GM12891 (cell line): Measurements from ENCODE around the gene FXR2. TPM values are rescaled to one million over a fixed set of nuclear protein-coding genes. Genes with fewer than 3 reads are reported as not detected.

ENCODE experiments used
- DNase-seq: peaks from one replicate; pipeline ENCODE4 v3.0.0; 2011; ENCODE audit warnings: low spot score; ENCODE audit not compliant: insufficient read length
- FAIRE-seq: peaks from 2 replicates; lab custom pipeline; 2011; peaks lifted over from hg19 to GRCh38; lab: Jason Lieb, UNC
- PAX5 ChIP-seq: IDR thresholded peaks from 2 replicates; pipeline ENCODE4 v1.6.1; 2011; ENCODE audit warnings: low read length, moderate library complexity, mild to moderate bottlenecking; ENCODE audit not compliant: insufficient read depth, severe bottlenecking
- POLR2A ChIP-seq: IDR thresholded peaks from 2 replicates; pipeline ENCODE4 v1.6.1; 2011; ENCODE audit warnings: low read depth, low read length, control low read depth
- POLR2AphosphoS5 ChIP-seq: IDR thresholded peaks from 2 replicates; pipeline ENCODE4 v1.6.1; 2011; ENCODE audit warnings: low read depth, low read length, control low read depth
- POU2F2 ChIP-seq: IDR thresholded peaks from 2 replicates; pipeline ENCODE4 v1.6.1; 2011; ENCODE audit warnings: low read depth, mild to moderate bottlenecking, control low read depth, low read length, moderate library complexity
- SPI1 ChIP-seq: IDR thresholded peaks from 2 replicates; pipeline ENCODE4 v1.6.1; 2011; ENCODE audit warnings: low read depth, low read length, control low read depth
- TAF1 ChIP-seq: IDR thresholded peaks from 2 replicates; pipeline ENCODE4 v1.6.1; 2011; ENCODE audit warnings: low read depth, low read length, control low read depth
- polyA plus RNA-seq: library from polyadenylated mRNA; unstranded; fragments of >200 nt; gene quantifications from one replicate; pipeline ENCODE4 v1.2.1, GENCODE V29; 2012; ENCODE audit warnings: low read depth, missing spikeins, inconsistent platforms; ENCODE audit not compliant: missing spikeins

Gene FXR2
- polyA plus RNA-seq: 16.0 TPM

DNA sequence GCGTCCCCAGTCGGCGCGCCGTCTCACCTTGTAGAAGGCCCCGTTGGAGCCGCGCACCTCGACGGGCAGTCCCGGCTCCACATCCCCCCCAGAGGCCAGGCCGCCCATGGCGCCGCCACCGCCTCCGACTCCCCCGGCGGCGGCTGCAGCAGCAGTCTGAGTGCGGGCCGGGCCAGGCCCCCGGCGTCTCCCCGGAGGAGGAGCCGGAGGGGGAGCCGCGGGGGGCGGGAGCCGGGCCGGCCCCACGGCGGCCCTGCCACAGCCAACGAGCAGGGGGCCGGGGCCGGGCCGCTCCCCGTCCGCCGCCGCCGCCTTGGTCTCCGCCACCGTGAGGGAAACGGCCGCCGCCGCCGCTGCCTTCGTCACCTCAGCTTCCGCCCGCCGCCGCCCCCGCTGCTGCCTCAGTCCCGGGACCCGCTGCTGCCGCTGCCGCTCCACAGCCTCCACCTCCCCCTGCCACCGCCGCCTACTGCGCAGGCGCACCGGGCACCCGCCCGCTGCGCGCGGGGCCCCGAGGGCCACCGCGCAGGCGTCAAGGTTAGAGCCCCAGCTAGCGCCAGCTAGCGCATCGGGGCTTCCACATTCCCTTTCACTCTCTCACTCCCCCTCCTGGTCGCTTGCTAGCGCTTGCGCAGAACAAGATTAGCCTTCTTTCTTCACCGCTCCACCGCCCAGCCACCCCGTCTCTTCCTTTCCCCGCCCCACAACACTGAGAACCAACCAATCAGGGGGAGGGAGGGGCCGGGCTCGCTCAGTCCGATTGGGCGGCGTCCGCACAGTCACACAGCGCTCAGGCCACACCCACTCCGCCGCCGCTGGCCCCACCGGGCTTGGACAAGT lies at the start of gene FXR2:
FXR2 (minus strand) TSS at position 473 of the 840 bp plus-strand sequence; CDS start at position 108, 365 bp downstream.
- FAIRE-seq (peak; percentile 99), DNase-seq (peak; percentile 98)
- TF ChIP-seq PAX5 (no peak), POU2F2 (no peak), TAF1 (peak; percentile 47; the same call in 1 of the 2 replicates), POLR2A (no peak), POLR2AphosphoS5 (no peak), SPI1 (0 out of 2 replicates have a peak, but pooled peaks have one; percentile 22)

DNA sequence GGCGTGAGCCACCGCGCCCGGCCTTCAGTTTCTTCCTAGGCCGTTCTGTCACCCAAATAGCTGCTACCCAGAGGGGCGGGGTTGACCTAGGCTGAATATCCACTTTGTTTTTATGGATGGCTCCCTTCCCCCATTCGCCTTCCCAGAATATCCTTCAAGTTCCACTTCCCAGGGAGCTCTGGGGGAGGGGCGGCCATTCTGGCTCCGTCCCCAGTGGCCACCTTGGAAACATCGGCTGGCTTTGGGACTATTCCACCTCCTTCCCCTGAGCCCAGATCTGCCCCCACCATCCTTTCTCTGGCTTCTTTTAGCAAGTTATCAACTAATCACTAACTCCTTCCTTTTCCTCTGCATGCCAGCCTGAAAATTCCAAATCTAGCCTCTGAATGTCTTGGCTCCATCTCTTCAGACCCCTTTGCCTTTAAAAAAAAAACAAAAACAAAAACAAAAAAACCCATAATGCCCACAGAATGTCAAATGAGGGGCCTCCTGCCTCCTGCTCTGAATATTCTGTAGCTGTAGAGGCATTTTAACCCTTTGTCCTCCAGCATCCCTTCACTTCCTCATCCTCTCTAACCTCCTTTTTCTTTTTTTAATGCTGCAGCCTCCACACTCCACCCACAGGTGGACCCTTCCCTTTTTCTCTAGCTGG lies 42.4 kb upstream of the FXR2 start:
- no peak for TF ChIP-seq POU2F2
- peak; percentile 21; the same call in 1 of the 2 replicates for TF ChIP-seq SPI1
- DNase-seq (no peak), FAIRE-seq (no peak)

DNA sequence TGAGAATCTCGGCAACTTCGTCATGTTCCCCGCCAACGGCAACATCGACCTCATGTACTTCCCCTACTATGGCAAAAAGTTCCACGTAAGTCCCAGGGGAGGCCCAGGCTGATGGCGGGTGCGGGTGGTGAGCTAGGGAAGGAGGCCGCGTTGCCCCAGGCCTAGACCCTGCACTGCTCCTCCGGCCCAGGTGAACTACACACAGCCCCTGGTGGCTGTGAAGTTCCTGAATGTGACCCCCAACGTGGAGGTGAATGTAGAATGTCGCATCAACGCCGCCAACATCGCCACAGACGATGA lies 40.8 kb upstream of the FXR2 start:
- no peak for TF ChIP-seq POU2F2
- DNase-seq: no peak
- no peak for FAIRE-seq

- TF ChIP-seq POLR2AphosphoS5: no peak
- TF ChIP-seq SPI1: no peak
- no peak for TF ChIP-seq TAF1
- TF ChIP-seq POU2F2: no peak
- no peak for TF ChIP-seq PAX5
- no peak for TF ChIP-seq POLR2A
- FAIRE-seq: no peak
- DNase-seq: no peak
Observed at GRCh38 chr17:7654832-7655540, 40.3 kb upstream of the FXR2 start.

DNA sequence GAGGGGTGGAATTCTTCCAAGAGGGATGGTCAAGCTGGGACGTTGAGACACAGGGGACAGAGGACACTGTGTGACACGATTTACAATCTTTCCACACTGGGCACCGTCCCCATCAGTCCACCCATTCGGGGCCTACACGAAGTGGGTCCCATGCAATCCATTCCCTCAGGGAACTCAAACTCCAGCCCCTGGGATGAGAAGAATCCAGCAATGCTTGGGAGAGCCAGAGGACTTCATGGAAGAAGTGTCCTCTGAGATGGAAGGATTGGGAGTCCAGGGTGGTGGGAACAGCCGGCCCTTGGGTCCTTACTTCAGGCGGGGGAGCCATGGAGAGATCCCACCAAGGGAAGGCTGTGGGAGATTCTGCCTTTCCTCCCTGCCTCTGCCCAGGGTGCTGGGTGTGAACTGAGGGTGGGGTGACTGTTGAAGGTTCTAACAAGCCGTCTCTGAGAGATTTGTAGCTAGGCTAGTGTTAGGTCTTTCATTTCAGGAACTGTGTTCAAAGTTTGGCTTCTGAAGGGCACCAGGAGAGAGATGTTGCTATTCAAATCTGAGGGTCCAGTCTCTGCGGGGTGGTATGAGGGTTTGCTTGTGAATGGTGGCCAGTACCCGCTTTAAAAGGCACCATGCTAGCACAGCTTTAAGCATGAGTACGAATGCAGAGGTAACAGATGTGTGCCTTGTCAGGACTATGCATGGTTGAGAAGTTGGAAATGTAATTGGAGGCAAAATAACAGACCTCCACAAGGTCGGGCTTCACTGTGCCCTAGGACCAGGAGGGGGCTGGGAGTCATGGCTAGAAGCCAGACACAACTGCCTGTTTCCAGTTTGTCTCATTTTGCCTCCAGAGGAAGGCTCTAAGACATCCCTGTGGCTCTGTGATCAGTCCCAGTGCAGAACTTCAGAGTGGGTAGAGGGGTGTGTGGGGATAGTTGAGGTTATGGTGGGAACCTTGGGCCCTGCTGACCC lies 38.0 kb upstream of the FXR2 start:
- FAIRE-seq (no peak), DNase-seq (no peak)
- TF ChIP-seq POLR2AphosphoS5 (no peak), TAF1 (no peak), POLR2A (no peak), SPI1 (no peak), PAX5 (no peak), POU2F2 (no peak)

DNA sequence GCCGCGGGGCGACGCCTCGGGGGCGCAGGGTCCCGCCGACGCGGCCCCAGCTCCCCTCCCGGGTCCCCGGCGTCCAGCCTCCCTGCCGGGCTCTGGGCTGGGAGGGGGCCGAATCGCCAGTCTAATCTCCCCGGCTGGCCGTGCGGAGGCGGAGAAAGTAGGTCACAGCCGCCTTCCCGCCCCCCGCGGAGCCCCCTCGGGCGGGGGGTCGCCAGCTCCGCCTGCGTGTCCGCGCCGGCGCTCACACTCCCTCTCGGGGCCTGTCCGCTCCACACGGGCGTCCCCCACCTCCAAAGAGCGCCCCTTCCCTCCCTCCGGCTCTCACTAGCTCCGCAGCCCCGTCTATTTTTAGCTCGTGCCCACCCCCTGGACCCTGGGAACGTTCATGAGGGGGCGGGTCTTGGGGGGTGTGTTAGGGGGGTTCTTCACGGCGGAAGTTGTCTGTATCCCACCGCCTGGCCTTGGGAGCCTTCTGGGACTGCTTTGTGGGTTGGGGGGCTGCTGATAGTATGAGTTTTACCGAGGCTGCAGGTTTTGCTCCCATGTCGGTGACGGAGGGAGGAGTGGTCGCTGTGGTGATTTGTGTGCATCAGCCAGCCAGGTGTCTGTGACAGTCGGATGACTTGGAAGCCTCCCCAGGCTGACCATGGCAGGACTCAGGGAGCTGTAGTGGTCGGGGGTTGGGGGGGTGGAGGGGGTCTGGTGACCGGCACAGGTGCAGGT lies 37.1 kb upstream of the FXR2 start:
- TF ChIP-seq TAF1: no peak
- no peak for TF ChIP-seq PAX5
- TF ChIP-seq POLR2AphosphoS5: no peak
- TF ChIP-seq SPI1: no peak
- no peak for DNase-seq

GRCh38 chr17:7651097-7651664 lies 36.5 kb upstream of the FXR2 start:
- DNase-seq (no peak), FAIRE-seq (peak; percentile 52)
- TF ChIP-seq TAF1 (no peak), POLR2AphosphoS5 (no peak), SPI1 (no peak), POLR2A (no peak), POU2F2 (no peak), PAX5 (no peak)

More for the DNA sequence above, 37.1 kb upstream of the FXR2 start:
- FAIRE-seq: no peak

DNA sequence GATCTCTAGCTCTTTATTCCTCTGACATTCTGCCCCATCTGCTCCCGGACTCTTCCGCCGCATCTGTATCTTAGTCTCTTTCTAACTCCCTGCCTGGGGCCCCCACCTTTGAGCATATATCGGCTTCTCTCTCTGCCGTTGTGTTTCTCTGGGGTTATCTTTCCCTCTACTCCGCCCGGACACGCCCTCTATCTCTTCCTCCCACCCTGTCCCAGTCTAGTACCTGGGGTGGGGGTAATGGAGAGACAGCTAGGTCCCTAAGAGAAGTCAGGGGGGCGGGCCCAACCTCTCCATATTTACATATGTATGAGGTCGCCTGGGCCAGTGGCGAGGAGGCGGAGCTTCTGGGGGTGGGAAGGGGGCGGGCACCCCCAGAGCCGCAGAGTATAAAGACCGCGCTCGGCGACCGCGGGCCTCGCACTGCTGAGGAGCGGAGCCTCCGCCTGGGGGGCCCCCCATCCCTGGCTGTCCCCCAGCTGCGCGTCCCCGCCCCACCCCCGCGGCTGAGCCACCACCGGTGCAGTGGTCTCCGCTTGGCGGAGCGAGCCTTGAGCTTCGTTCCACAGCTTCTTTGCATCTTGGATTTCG lies 35.9 kb upstream of the FXR2 start, which contains the start of gene ATP1B2:
ATP1B2 (plus strand) TSS at position 418 of the 588 bp plus-strand sequence. CDS start 593 bp downstream, outside the sequence.
- peak; percentile 72 for DNase-seq
- TF ChIP-seq POU2F2 (peak; percentile 98), PAX5 (no peak)
- peak; percentile 52 for FAIRE-seq
